AG04450 (cell line): ENCODE data around the gene NDST3. TPM values are rescaled to one million over a fixed set of nuclear protein-coding genes. Genes with fewer than 3 reads are reported as not detected.

ENCODE experiments used
- CTCF ChIA-PET: fragments of 300-600, 350-600 bp; formaldehyde crosslinking; extraction: SDS; loops from one replicate; lab custom pipeline; 2022; ENCODE audit warnings: antibody characterized with exemption, inconsistent platforms; lab: Charles Lee
- POLR2A ChIA-PET: fragments of 350-600 bp; formaldehyde crosslinking; extraction: SDS; loops from one replicate; lab custom pipeline; 2021; ENCODE audit warnings: antibody characterized with exemption, inconsistent platforms; lab: Yijun Ruan, JAX
- DNase-seq: peaks from one replicate; pipeline ENCODE4 v3.0.0-alpha.2; 2011; ENCODE audit warnings: low read depth, low spot score
- H3K27ac ChIP-seq: one replicate; pipeline ENCODE4 v1.5.1; 2012; ENCODE audit warnings: low read depth, low read length, control low read depth
- H3K27me3 ChIP-seq: one replicate; pipeline ENCODE4 v1.6.0; 2012; ENCODE audit warnings: low read length; ENCODE audit not compliant: control insufficient read depth, insufficient read depth
- H3K4me3 ChIP-seq: 2 replicates; pipeline ENCODE4 v1.5.1; 2011; ENCODE audit warnings: mild to moderate bottlenecking, low read depth, low read length, control low read depth
- H3K9me3 ChIP-seq: 2 replicates; pipeline ENCODE4 v1.5.1; 2012; ENCODE audit warnings: low read length; ENCODE audit not compliant: control insufficient read depth, insufficient read depth
- polyA plus RNA-seq: library from polyadenylated mRNA; depleted of rRNA; stranded (reverse); fragments of >200 nt; gene quantifications from 2 replicates; pipeline ENCODE4 v1.2.3, GENCODE V29; 2011
- TF ChIP-seq, protein P1 (sequence below): IDR thresholded peaks from 2 replicates; pipeline ENCODE4 v1.5.1; 2011; ENCODE audit warnings: low read depth, low read length, control low read depth, inconsistent platforms

Gene NDST3
- polyA plus RNA-seq, 1 experiment, result 0.02 TPM

GRCh38 chr4:118215826-118216225 lies 181.5 kb downstream of the NDST3 start:
- ChIA-PET CTCF (interaction anchor here (3.4 kb wide), 1 partner anchor 9 kb away, joined by 16 read pairs; no protein-coding TSS in a partner anchor), POLR2A (no interaction called here)
- Histone ChIP-seq H3K27me3 (no peaks in the 10 kb centered on the region), H3K4me3 (no peak overlapping the region), H3K27ac (no peak overlapping the region), H3K9me3 (no peaks in the 10 kb centered on the region)
- TF ChIP-seq, protein P1, sequence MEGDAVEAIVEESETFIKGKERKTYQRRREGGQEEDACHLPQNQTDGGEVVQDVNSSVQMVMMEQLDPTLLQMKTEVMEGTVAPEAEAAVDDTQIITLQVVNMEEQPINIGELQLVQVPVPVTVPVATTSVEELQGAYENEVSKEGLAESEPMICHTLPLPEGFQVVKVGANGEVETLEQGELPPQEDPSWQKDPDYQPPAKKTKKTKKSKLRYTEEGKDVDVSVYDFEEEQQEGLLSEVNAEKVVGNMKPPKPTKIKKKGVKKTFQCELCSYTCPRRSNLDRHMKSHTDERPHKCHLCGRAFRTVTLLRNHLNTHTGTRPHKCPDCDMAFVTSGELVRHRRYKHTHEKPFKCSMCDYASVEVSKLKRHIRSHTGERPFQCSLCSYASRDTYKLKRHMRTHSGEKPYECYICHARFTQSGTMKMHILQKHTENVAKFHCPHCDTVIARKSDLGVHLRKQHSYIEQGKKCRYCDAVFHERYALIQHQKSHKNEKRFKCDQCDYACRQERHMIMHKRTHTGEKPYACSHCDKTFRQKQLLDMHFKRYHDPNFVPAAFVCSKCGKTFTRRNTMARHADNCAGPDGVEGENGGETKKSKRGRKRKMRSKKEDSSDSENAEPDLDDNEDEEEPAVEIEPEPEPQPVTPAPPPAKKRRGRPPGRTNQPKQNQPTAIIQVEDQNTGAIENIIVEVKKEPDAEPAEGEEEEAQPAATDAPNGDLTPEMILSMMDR, result no peak
- DNase-seq, result no peak

DNA sequence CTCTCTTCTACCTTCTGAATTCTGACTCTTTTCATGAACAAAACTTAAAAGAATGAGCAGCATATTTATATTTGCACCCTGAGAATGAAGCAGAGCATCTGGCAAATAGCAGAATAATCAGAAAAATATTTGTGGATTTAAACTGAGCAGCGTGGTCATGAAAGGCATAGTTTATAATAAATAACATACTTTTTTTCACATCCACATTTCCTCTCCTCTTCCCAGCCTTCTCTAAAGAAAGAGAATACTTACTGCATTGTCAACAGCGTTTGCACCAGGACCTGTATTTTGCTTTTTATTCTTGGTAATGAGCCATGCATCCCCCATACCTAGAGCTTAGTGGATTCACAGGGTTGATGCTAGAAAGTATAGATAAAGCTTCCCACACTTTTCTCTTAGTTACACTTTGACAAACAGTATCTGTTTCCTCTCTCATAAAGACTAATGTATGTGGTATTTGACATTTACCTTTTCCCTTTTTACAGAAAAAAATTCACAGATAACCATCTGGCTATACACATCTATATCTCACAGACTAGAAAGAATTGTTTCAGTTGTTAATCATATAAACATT lies 187.0 kb downstream of the NDST3 start:
- Histone ChIP-seq H3K4me3 (no peak overlapping the region), H3K9me3 (no peaks in the 10 kb centered on the region), H3K27me3 (no peaks in the 10 kb centered on the region), H3K27ac (no peak overlapping the region)
- ChIA-PET POLR2A (no interaction called here), CTCF (interaction anchor here (0.8 to 3.5 kb wide), 4 partner anchors 24 to 1087 kb away, joined by 3 to 68 read pairs (median 4); no protein-coding TSS in a partner anchor)
- TF ChIP-seq, protein P1, result no peak
- peak; percentile 10 for DNase-seq

DNA sequence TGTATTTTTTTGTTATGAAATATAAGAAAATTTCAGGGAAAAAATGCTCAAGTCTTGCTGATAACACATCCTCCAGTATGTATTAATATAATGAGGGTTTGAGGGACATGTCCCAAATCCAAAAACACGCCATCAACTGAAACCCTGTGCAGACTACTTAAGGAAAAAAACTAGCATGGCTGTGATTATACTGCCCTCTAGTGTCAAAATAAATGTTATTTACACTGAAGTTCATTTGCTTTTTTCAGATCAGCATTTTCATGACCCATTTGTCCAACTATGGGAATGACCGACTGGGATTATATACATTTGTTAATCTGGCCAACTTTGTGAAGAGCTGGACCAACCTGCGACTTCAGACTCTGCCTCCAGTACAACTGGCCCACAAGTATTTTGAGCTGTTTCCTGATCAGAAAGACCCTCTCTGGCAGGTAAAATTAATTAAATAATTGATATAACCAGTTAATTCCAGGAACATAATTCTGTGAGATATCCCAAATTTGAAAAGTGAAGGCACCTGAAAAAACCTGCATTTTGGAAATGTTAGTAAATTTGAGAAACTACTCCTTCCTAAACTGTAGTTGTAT lies 190.1 kb downstream of the NDST3 start:
- Histone ChIP-seq H3K4me3 (no peak overlapping the region), H3K9me3 (no peaks in the 10 kb centered on the region), H3K27ac (no peak overlapping the region), H3K27me3 (no peaks in the 10 kb centered on the region)
- ChIA-PET CTCF (interaction anchor here (0.6 to 3.5 kb wide), 54 partner anchors 9 to 1090 kb away, joined by 3 to 68 read pairs (median 4); partner anchors contain the start of gene NDST3), POLR2A (no interaction called here)
- DNase-seq, result peak; percentile 18
- TF ChIP-seq, protein P1, result peak; percentile 70

DNA sequence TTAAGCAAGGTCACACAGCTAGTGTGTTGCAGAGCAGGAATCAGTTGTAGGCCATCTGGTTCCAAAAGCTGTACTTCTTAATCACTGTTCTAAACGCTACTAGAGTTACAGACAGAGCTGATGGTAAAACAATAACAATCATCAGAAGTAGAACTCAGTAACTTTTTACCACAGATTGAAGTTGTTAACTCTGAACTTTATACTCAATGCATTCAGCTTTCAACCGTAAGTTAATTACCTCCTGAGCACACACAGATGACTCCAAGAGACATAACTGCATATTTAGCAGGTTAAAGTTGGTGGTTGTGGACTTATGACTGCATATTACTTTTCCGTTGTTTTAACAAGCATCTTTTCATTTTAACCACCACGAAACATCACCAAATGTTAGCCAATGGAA lies 191.2 kb downstream of the NDST3 start:
- no peak overlapping the region for H3K27ac ChIP-seq
- no peak for DNase-seq
- TF ChIP-seq, protein P1, result no peak
- no peaks in the 10 kb centered on the region for H3K27me3 ChIP-seq
- no peak overlapping the region for H3K4me3 ChIP-seq
- POLR2A ChIA-PET, result no interaction called here
- CTCF ChIA-PET, result interaction anchor here (0.7 to 2.4 kb wide), 10 partner anchors 10 to 1091 kb away, joined by 3 to 16 read pairs (median 4); no protein-coding TSS in a partner anchor
- no peaks in the 10 kb centered on the region for H3K9me3 ChIP-seq
